ENCODE measurements around the gene DHRS7C.

The DHRS7C gene

GRCh38 chr17:9765322-9765721 is 26.1 kb downstream of the DHRS7C start:
- Histone ChIP-seq H3K27me3 (ENCODE audit: insufficient read depth, low read depth) (no peaks in the 10 kb centered on the region), H3K4me1 (ENCODE audit: low read depth, poor library complexity, severe bottlenecking) (no peaks in the 10 kb centered on the region), H3K79me2 (ENCODE audit: insufficient read depth, low read depth) (no peaks in the 10 kb centered on the region), H3K4me2 (no peak overlapping the region), H3K4me3 (IDR thresholded peaks at IDR 0.05; ENCODE audit: insufficient read depth, low read depth, low read length) (no peak overlapping the region), H3K27ac (no peak overlapping the region), H3K9ac (no peak overlapping the region), H4K20me1 (ENCODE audit: insufficient read depth) (no peaks in the 10 kb centered on the region), H2AFZ (ENCODE audit: low read depth) (no peak overlapping the region), H3K36me3 (ENCODE audit: insufficient read depth) (no peaks in the 10 kb centered on the region)
- TF ChIP-seq, protein P1, sequence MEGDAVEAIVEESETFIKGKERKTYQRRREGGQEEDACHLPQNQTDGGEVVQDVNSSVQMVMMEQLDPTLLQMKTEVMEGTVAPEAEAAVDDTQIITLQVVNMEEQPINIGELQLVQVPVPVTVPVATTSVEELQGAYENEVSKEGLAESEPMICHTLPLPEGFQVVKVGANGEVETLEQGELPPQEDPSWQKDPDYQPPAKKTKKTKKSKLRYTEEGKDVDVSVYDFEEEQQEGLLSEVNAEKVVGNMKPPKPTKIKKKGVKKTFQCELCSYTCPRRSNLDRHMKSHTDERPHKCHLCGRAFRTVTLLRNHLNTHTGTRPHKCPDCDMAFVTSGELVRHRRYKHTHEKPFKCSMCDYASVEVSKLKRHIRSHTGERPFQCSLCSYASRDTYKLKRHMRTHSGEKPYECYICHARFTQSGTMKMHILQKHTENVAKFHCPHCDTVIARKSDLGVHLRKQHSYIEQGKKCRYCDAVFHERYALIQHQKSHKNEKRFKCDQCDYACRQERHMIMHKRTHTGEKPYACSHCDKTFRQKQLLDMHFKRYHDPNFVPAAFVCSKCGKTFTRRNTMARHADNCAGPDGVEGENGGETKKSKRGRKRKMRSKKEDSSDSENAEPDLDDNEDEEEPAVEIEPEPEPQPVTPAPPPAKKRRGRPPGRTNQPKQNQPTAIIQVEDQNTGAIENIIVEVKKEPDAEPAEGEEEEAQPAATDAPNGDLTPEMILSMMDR (conservative IDR thresholded peaks at IDR 0.05; ENCODE audit: low read depth, low read length), result no peak

DNA sequence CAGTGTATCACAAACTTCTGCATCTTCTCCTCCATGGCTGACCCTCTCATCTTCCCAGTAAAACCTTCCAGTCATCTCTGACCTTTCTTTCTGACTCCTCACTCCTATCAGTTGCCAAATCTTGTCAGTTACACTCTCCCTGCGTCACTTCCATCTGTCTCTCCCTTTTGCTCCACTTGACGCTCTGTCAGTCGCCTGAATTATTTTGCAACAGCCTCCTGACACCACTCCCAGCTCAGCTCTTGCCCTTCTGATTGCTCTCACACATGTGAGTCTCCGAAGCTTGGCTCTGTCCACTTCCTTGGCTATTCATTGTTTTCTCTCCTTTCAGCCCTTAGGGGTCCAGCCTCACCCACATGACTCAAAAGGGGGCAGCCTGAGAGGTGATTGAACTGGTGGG is 27.7 kb downstream of the DHRS7C start:
- TF ChIP-seq, protein P1 (conservative IDR thresholded peaks at IDR 0.05; ENCODE audit: low read depth, low read length), result no peak

DNA sequence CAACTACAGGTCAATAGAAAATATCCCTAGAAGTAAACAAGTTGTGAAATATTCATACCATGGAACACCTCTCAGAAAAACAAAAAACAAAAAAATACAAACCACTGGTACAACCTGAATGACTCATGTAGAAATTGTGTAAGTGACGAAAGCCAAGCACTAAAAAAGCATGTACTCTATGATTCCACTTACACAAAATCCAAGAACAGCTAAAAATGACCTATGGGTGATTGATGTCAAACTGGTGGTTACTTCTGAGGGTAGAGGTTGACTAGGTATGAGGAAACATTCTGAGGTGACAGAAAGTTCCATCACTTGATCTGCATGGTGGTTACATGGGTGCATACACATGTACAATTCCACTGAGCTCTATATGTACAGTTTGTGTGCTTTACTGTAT is 31.1 kb downstream of the DHRS7C start:
- H3K4me1 ChIP-seq (ENCODE audit: low read depth, poor library complexity, severe bottlenecking), result no peaks in the 10 kb centered on the region
- TF ChIP-seq, protein P1 (conservative IDR thresholded peaks at IDR 0.05; ENCODE audit: low read depth, low read length), result no peak
- H4K20me1 ChIP-seq (ENCODE audit: insufficient read depth), result no peaks in the 10 kb centered on the region
- H3K4me3 ChIP-seq (IDR thresholded peaks at IDR 0.05; ENCODE audit: insufficient read depth, low read depth, low read length), result no peak overlapping the region
- no peaks in the 10 kb centered on the region for H3K79me2 ChIP-seq (ENCODE audit: insufficient read depth, low read depth)
- no peaks in the 10 kb centered on the region for H3K27me3 ChIP-seq (ENCODE audit: insufficient read depth, low read depth)
- no peaks in the 10 kb centered on the region for H3K36me3 ChIP-seq (ENCODE audit: insufficient read depth)
- H3K4me2 ChIP-seq, result no peak overlapping the region
- H3K27ac ChIP-seq, result no peak overlapping the region
- no peak overlapping the region for H2AFZ ChIP-seq (ENCODE audit: low read depth)
- H3K9ac ChIP-seq, result no peak overlapping the region

More for the DNA sequence above, 27.7 kb downstream of the DHRS7C start:
- no peaks in the 10 kb centered on the region for H4K20me1 ChIP-seq (ENCODE audit: insufficient read depth)
- no peak overlapping the region for H3K9ac ChIP-seq
- H2AFZ ChIP-seq (ENCODE audit: low read depth), result no peak overlapping the region
- no peak overlapping the region for H3K4me2 ChIP-seq
- H3K36me3 ChIP-seq (ENCODE audit: insufficient read depth), result no peaks in the 10 kb centered on the region
- no peaks in the 10 kb centered on the region for H3K4me1 ChIP-seq (ENCODE audit: low read depth, poor library complexity, severe bottlenecking)
- H3K4me3 ChIP-seq (IDR thresholded peaks at IDR 0.05; ENCODE audit: insufficient read depth, low read depth, low read length), result no peak overlapping the region
- H3K27me3 ChIP-seq (ENCODE audit: insufficient read depth, low read depth), result no peaks in the 10 kb centered on the region
- no peak overlapping the region for H3K27ac ChIP-seq
- no peaks in the 10 kb centered on the region for H3K79me2 ChIP-seq (ENCODE audit: insufficient read depth, low read depth)

- no peak overlapping the region for H3K4me3 ChIP-seq (IDR thresholded peaks at IDR 0.05; ENCODE audit: insufficient read depth, low read depth, low read length)
- no peaks in the 10 kb centered on the region for H3K27me3 ChIP-seq (ENCODE audit: insufficient read depth, low read depth)
- H3K27ac ChIP-seq, result no peak overlapping the region
- H2AFZ ChIP-seq (ENCODE audit: low read depth), result no peak overlapping the region
- no peak overlapping the region for H3K9ac ChIP-seq
- H3K4me2 ChIP-seq, result no peak overlapping the region
- H3K4me1 ChIP-seq (ENCODE audit: low read depth, poor library complexity, severe bottlenecking), result no peaks in the 10 kb centered on the region
- TF ChIP-seq, protein P1 (conservative IDR thresholded peaks at IDR 0.05; ENCODE audit: low read depth, low read length), result no peak
- no peaks in the 10 kb centered on the region for H4K20me1 ChIP-seq (ENCODE audit: insufficient read depth)
- H3K79me2 ChIP-seq (ENCODE audit: insufficient read depth, low read depth), result no peaks in the 10 kb centered on the region
- H3K36me3 ChIP-seq (ENCODE audit: insufficient read depth), result no peaks in the 10 kb centered on the region
These were observed 36.3 kb downstream of the DHRS7C start for GRCh38 chr17:9755083-9755482.

Data from KMS-11 (cell line).